OCI-M1 (cell line): ENCODE data around the gene DTX4.

Source experiments
- DNase-seq: peaks from one replicate; lab custom pipeline; 2025; lab: John Stamatoyannopoulos, UW

DTX4 gene

GRCh38 chr11:59173080-59173963 is 1.4 kb downstream of the DTX4 start:
- no peak for DNase-seq

GRCh38 chr11:59173964-59174663 is 2.2 kb downstream of the DTX4 start:
- DNase-seq: no peak

DNA sequence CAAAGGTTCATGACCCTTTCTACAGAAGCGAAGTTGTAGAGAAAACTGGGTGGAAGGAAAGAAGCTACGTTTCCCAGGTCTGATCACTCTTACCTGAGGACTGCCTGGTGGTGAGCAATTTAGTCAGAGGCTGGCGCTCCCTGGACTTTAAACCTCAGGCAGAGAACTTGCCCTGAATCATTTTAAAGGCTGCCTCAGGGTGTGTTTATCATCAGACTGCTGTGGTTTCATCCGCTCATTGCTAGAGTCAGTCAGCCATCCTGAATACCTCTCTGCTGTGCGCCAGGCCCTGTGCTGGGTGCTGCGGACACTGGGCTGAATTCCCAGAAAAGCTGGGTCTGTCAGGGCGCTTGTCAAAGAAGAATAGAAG is 2.7 kb downstream of the DTX4 start:
- no peak for DNase-seq

DNA sequence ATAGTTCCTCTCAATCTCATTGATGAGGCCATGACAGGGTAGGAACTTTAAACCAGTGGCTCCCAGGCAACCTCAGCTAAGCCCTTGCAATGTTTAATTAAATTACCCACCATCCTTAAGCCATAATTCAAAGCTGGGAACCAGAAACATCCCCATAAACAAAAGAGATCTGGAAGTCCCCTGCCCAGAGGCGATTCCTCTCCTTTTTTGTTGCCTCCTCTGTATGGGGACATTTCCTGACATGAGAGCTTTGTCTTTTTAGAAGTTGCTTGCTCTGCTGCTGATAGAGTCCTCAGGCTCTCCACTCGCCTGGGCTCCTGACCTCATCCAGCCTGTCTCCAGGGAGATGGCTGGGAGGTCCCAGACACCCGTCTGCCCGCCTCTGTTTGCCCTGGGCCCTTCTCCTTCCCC is 3.2 kb downstream of the DTX4 start:
- DNase-seq: no peak

GRCh38 chr11:59176330-59176729 is 4.4 kb downstream of the DTX4 start:
- no peak for DNase-seq

DNA sequence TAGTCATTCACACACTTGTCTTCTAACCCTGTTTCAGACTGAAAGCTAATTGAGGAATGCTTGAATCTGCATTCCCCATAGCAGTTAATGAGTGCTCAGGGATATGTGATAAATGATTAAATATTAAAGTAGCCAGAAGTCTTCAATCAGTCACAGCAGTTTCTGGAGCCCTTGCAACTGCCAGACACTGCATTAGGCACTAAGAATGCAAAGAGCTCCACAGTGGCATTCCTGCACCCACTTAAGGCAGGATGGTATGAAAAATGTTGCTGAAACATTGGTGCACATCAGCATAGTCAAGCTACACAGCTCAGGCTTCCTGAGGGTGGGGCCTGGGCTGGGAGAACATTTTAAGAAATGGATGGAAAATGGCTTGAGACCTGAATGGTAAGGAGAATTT is 6.5 kb downstream of the DTX4 start:
- no peak for DNase-seq

DNA sequence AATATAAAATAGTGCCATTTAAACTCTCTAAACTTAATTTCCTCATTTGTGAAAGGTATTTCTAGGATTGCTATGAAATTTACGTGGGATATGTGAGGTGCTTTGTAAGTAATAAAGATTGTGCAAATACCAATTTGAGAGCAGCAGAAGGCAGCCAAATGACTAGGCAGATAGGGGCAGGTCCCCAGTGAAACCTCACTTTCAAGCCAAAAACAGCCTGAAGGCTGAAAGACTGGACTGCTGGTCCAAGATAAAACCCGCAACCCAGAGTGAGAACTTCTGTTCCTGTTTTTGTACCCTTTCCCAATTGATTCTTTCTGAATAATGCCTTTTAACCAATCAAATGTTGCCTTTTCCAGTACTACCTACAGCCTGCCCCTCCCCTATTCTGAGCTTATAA is 7.2 kb downstream of the DTX4 start:
- peak; percentile 42 for DNase-seq

DNA sequence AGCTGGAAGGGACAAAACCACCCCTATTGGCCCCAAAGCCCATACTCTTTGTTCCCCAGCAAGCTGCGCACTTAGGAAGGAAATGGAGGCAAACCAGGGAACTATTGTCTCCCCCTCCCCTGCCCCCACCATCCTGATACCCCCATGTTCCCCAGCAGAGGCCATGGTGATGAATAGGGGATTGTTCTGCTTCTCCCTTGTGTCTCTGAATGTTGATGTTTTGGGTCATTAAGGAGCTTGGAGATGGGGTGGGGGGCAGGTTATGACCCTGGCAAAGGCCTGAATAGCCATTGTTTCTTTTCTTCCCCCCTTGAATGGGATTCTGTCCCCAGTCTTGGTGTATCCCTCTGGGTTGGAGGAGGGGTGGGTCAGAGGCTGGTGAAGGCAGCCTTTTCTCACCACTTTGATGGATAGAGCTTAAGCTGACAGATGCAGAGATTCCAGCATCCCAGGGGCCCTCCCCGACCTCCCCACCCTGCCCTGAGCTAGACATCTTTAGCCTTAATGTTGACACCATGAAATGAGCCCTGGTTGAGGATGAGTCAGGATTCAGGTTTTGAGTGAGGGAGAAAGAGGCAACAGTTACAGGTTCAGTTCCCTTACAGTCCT is 8.3 kb downstream of the DTX4 start:
- no peak for DNase-seq

DNA sequence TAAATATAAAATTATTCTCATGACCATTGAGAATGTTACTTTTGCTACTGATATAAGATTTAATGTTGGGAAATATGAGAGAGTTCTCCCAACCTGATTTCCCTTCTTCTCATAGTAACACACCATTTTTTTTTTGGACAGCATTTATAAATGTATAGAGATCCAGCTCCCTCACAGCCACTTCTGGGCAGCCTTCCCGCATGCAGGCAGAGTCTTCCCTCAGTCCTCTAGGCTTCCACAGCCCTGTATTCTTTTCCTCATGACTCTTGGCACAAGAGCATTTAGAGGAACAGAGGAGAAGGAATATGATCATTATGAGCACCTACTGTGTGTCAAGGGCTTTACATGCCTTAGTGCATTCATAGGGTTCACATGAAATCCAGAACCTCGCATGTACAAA is 9.0 kb downstream of the DTX4 start:
- DNase-seq: no peak

DNA sequence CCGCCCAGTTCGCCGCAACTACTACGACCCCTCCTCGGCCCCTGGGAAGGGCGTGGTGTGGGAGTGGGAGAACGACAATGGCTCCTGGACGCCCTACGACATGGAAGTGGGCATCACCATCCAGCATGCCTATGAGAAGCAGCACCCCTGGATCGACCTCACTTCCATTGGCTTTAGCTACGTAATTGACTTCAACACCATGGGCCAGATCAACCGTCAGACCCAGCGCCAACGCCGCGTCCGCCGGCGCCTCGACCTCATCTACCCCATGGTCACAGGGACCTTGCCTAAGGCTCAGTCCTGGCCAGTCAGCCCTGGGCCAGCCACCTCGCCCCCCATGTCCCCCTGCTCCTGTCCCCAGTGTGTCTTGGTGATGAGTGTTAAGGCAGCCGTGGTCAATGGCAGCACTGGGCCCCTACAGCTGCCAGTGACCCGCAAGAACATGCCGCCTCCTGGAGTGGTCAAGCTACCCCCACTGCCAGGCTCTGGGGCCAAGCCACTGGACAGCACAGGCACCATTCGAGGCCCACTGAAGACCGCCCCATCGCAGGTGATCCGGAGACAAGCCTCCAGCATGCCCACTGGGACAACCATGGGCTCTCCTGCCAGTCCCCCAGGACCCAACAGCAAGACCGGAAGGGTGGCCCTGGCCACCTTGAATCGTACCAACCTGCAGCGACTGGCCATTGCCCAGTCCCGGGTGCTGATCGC is 10.0 kb downstream of the DTX4 start:
- no peak for DNase-seq

GRCh38 chr11:59182457-59183151 is 10.7 kb downstream of the DTX4 start:
- DNase-seq: peak; percentile 7

GRCh38 chr11:59183771-59184170 is 11.8 kb downstream of the DTX4 start:
- DNase-seq: no peak

DNA sequence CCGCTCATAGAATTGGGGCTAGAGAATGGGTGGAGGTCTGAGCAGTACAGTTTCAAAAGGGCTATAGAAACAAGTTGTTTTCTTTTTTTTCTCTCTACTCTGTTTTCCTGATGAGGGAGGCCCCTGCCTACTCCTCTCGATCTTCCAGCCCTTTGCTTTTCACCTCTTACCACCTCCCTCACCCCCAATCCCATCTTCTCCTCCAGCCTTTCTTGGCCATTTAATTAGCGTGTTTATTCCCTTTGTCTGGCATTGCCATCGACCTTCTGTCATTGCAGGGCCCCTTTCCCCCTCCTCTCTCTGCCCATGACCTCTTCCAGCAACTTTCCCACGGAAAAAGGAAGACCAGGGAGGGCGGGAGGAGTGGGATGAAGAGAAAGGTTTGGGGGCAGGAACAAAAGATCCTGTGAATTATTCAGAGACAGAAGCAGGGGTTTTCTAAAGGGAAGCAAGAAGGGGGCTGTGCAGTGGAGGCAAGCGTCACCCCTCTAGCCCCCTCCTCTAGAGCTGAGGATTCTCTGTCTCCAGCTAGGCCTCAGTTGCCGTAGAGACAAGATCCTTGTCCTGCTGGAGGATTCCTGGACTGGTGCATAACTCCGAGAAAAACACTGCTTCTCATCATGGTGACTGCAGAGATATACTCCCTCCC is 12.9 kb downstream of the DTX4 start:
- DNase-seq: no peak

- DNase-seq: no peak
Measured at GRCh38 chr11:59185386-59185945, 13.5 kb downstream of the DTX4 start.

DNA sequence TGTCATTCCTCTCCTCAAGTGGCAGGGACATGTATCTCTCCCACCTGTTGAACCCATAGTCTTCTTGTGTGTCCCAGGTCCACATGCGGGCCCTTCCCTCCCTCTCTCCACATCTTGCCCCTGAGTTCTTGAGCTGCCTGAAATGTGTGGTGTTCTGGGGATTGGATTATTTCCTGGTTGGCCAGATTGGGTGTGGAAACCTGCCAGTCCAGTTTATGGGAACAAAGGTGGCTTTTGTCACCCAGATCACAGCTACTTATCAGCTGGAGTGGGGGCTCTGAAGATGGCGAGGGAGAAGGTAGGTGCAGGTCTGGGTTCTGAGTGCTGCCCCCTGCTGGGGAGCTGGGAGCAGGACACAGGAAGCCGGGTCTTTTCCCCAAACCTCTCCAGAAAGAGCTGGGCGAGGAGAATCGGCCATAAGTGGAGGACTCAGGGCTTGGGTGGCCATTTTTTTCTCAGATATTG is 14.2 kb downstream of the DTX4 start:
- peak; percentile 59 for DNase-seq

GRCh38 chr11:59187035-59187434 is 15.1 kb downstream of the DTX4 start:
- no peak for DNase-seq

GRCh38 chr11:59187587-59187986 is 15.7 kb downstream of the DTX4 start:
- DNase-seq: no peak

- DNase-seq: no peak
Measured at GRCh38 chr11:59188954-59189353, 17.0 kb downstream of the DTX4 start.

- DNase-seq: no peak
Measured at GRCh38 chr11:59189986-59190385, 18.1 kb downstream of the DTX4 start.

- DNase-seq: no peak
Measured at GRCh38 chr11:59191095-59191494, 19.2 kb downstream of the DTX4 start.

GRCh38 chr11:59191890-59192289 is 20.0 kb downstream of the DTX4 start:
- no peak for DNase-seq
